Erythroblast (primary cell): ENCODE measurements around the gene RPS6KA2.

Experiments used
- DNase-seq, 2 experiments: peaks; one replicate each; lab custom pipeline; 2025; lab: John Stamatoyannopoulos, UW
- GATA1 ChIP-seq: IDR thresholded peaks from 2 replicates; pipeline ENCODE4 v1.6.1; 2011; ENCODE audit warnings: low read depth, mild to moderate bottlenecking, control low read depth, low read length, moderate library complexity
- POLR2A ChIP-seq: IDR thresholded peaks from 2 replicates; pipeline ENCODE4 v1.6.1; 2011; ENCODE audit warnings: mild to moderate bottlenecking, low read length

The RPS6KA2 gene

GRCh38 chr6:166466178-166467122, 160.6 kb downstream of the RPS6KA2 start:
- TF ChIP-seq POLR2A (no peak), GATA1 (no peak)
- no peak for DNase-seq

GRCh38 chr6:166465671-166466087, 161.4 kb downstream of the RPS6KA2 start:
- no peak for DNase-seq
- no peak for TF ChIP-seq POLR2A
- TF ChIP-seq GATA1, result no peak

- TF ChIP-seq POLR2A, result no peak
- TF ChIP-seq GATA1, result no peak
- no peak for DNase-seq
Measured at GRCh38 chr6:166465003-166465399, 162.1 kb downstream of the RPS6KA2 start.

GRCh38 chr6:166464068-166465002, 162.7 kb downstream of the RPS6KA2 start:
- no peak for DNase-seq
- TF ChIP-seq GATA1 (no peak), POLR2A (no peak)

- TF ChIP-seq POLR2A (no peak), GATA1 (no peak)
- no peak for DNase-seq
Measured at GRCh38 chr6:166463359-166464067, 163.5 kb downstream of the RPS6KA2 start.

GRCh38 chr6:166462461-166463135, 164.5 kb downstream of the RPS6KA2 start:
- DNase-seq, result no peak
- TF ChIP-seq GATA1 (no peak), POLR2A (no peak)

GRCh38 chr6:166461821-166462460, 165.1 kb downstream of the RPS6KA2 start:
- no peak for DNase-seq
- no peak for TF ChIP-seq GATA1
- TF ChIP-seq POLR2A, result no peak

GRCh38 chr6:166460473-166461437, 166.3 kb downstream of the RPS6KA2 start:
- TF ChIP-seq GATA1 (no peak), POLR2A (no peak)
- DNase-seq, result no peak

GRCh38 chr6:166459906-166460305, 167.1 kb downstream of the RPS6KA2 start:
- TF ChIP-seq POLR2A (no peak), GATA1 (no peak)

GRCh38 chr6:166459272-166459671, 167.8 kb downstream of the RPS6KA2 start:
- TF ChIP-seq GATA1, result no peak
- DNase-seq, result no peak

More at GRCh38 chr6:166459906-166460305, 167.1 kb downstream of the RPS6KA2 start:
- DNase-seq, result no peak
